Colonic mucosa (tissue), 4 donors: ENCODE data around the gene PIBF1. TPM values are rescaled to one million over a fixed set of nuclear protein-coding genes. Genes with fewer than 3 reads are reported as not detected.
"Not testable (repeated sequence)": the region's sequence is repeated elsewhere in the genome, so short reads cannot be mapped to it uniquely, and the experiment has no call there.

Source experiments
- DNase-seq: peaks from one replicate; pipeline ENCODE4 v3.0.0-alpha.2; 2020
- H3K27ac ChIP-seq: fragments of 200-600 bp; one replicate; pipeline ENCODE4 v1.8.0; 2021
- H3K27me3 ChIP-seq: fragments of 200-600 bp; one replicate; pipeline ENCODE4 v1.8.0; 2021
- H3K36me3 ChIP-seq: fragments of 200-600 bp; one replicate; pipeline ENCODE4 v1.8.0; 2021
- H3K4me1 ChIP-seq: fragments of 200-600 bp; one replicate; pipeline ENCODE4 v1.8.0; 2021; ENCODE audit warnings: mild to moderate bottlenecking
- H3K4me3 ChIP-seq: fragments of 200-600 bp; one replicate; pipeline ENCODE4 v1.8.0; 2021
- H3K9ac ChIP-seq, 2 donors: one replicate each; pipeline ENCODE4 v1.7.0; 2013; ENCODE audit warnings: control low read depth in 2 of 2, low read depth in 2 of 2, low read length in 2 of 2
- H3K9me3 ChIP-seq: fragments of 200-600 bp; one replicate; pipeline ENCODE4 v1.8.0; 2021
- intact Hi-C: fragments of 100-400 bp; cut with DNase I; formaldehyde crosslinking; loops from one replicate; pipeline ENCODE4 v1.14.1; 2022
- total RNA-seq, 2 donors: library from RNA; stranded (reverse); fragmentation: NEBNext Ultra II Directional in 1 of 2; extraction: Animal tissue kit (Norgen Biotek cat#: 25700) in 1 of 2; gene quantifications; one replicate each; pipeline ENCODE4 v1.2.1, GENCODE V29; 2021
- TF ChIP-seq, protein P1 (sequence below): fragments of 200-600 bp; IDR thresholded peaks from one replicate; pipeline ENCODE4 v1.8.0; 2022; ENCODE audit warnings: antibody characterized with exemption, mild to moderate bottlenecking
- donor health status: healthy.
- donor health status: DM: no; HTN: no; CAD: no.
- donor health status: DM: no; HTN: no; CAD: no.

The PIBF1 gene
- total RNA-seq, 2 donors from 2014 or later = 12.3 to 17.5 TPM

DNA sequence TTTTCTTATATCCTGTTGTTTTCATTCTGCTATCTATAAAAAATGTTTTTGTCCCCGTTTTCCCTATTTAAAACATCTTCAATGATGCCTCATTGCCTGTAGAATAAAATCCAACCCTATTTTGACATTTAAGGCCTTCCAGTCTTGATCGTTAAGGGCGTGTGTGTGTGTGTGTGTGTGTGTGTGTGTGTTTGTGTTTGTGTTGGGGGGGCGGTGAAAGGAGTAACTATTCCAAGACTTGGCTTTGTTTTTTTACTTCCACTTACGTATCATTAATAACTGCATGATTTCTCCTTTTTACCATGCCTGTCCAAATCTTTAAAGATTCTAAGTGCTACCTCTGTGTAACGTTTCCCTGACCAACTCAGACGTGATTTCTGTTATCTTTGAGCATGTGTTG lies 784 bp downstream of the PIBF1 start:
- H3K9me3 ChIP-seq = no peaks in the 10 kb centered on the region
- H3K9ac ChIP-seq = peak overlapping the region in 1 of 2 donors; percentile 91
- no peaks in the 10 kb centered on the region for H3K4me1 ChIP-seq
- TF ChIP-seq, protein P1, sequence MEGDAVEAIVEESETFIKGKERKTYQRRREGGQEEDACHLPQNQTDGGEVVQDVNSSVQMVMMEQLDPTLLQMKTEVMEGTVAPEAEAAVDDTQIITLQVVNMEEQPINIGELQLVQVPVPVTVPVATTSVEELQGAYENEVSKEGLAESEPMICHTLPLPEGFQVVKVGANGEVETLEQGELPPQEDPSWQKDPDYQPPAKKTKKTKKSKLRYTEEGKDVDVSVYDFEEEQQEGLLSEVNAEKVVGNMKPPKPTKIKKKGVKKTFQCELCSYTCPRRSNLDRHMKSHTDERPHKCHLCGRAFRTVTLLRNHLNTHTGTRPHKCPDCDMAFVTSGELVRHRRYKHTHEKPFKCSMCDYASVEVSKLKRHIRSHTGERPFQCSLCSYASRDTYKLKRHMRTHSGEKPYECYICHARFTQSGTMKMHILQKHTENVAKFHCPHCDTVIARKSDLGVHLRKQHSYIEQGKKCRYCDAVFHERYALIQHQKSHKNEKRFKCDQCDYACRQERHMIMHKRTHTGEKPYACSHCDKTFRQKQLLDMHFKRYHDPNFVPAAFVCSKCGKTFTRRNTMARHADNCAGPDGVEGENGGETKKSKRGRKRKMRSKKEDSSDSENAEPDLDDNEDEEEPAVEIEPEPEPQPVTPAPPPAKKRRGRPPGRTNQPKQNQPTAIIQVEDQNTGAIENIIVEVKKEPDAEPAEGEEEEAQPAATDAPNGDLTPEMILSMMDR = no peak
- peak overlapping the region; percentile 99 for H3K4me3 ChIP-seq
- DNase-seq = no peak
- H3K36me3 ChIP-seq = no peaks in the 10 kb centered on the region
- no peaks in the 10 kb centered on the region for H3K27me3 ChIP-seq
- H3K27ac ChIP-seq = peak overlapping the region; percentile 91
- intact Hi-C loops = loop anchor here (5.0 kb wide), 1 partner anchor 55 kb away; the partner anchor contains the start of genes BORA and MZT1

GRCh38 chr13:72784679-72785078 lies 2.7 kb downstream of the PIBF1 start:
- H3K27ac ChIP-seq, H3K27me3 ChIP-seq, H3K36me3 ChIP-seq, H3K4me3 ChIP-seq, H3K9me3 ChIP-seq, DNase-seq, H3K4me1 ChIP-seq, H3K9ac ChIP-seq: not testable (repeated sequence)
- intact Hi-C loops = loop anchor here (5.0 kb wide), 1 partner anchor 57 kb away; the partner anchor contains the start of genes BORA and MZT1

- Histone ChIP-seq H3K4me3 (no peak overlapping the region), H3K9me3 (no peaks in the 10 kb centered on the region), H3K27ac (no peak overlapping the region), H3K4me1 (no peaks in the 10 kb centered on the region), H3K36me3 (peaks cover 5% of the 10 kb centered on the region), H3K27me3 (no peaks in the 10 kb centered on the region), H3K9ac (no peak overlapping the region)
- no peak for DNase-seq
- TF ChIP-seq, protein P1 = no peak
- intact Hi-C loops = no loop called here
These were observed 6.9 kb downstream of the PIBF1 start for GRCh38 chr13:72788831-72789230.

- peaks cover 9% of the 10 kb centered on the region for H3K36me3 ChIP-seq
- intact Hi-C loops = no loop called here
These were observed 10.7 kb downstream of the PIBF1 start for GRCh38 chr13:72792640-72793039.

GRCh38 chr13:72798817-72799216 lies 16.9 kb downstream of the PIBF1 start:
- Histone ChIP-seq H3K4me3 (no peak overlapping the region), H3K27ac (no peak overlapping the region), H3K36me3 (peaks cover 4% of the 10 kb centered on the region), H3K9me3 (no peaks in the 10 kb centered on the region), H3K27me3 (no peaks in the 10 kb centered on the region), H3K9ac (no peak overlapping the region), H3K4me1 (no peaks in the 10 kb centered on the region)
- intact Hi-C loops = no loop called here
- TF ChIP-seq, protein P1 = no peak
- DNase-seq = no peak

More at GRCh38 chr13:72792640-72793039, 10.7 kb downstream of the PIBF1 start:
- H3K4me3 ChIP-seq = no peak overlapping the region
- no peak for DNase-seq
- TF ChIP-seq, protein P1 = no peak
- H3K9me3 ChIP-seq = no peaks in the 10 kb centered on the region
- H3K9ac ChIP-seq = no peak overlapping the region
- H3K4me1 ChIP-seq = no peaks in the 10 kb centered on the region
- H3K27me3 ChIP-seq = no peaks in the 10 kb centered on the region
- H3K27ac ChIP-seq = no peak overlapping the region

GRCh38 chr13:72804301-72804700 lies 22.4 kb downstream of the PIBF1 start:
- intact Hi-C loops = no loop called here
- no peak for DNase-seq
- Histone ChIP-seq H3K4me1 (no peaks in the 10 kb centered on the region), H3K27me3 (no peaks in the 10 kb centered on the region), H3K9ac (no peak overlapping the region), H3K27ac (no peak overlapping the region), H3K9me3 (no peaks in the 10 kb centered on the region), H3K36me3 (no peaks in the 10 kb centered on the region), H3K4me3 (no peak overlapping the region)
- TF ChIP-seq, protein P1 = no peak
